ENCODE measurements around the gene PLPP2. TPM values are rescaled to one million over a fixed set of nuclear protein-coding genes. Genes with fewer than 3 reads are reported as not detected.

PLPP2 gene
- total and polyA plus RNA-seq, 2 of the 4 experiments (the other 2 are of a cell fraction): 2.3 to 4.2 TPM

GRCh38 chr19:292281-292884 lies 1.2 kb upstream of the PLPP2 start:
- peak overlapping the region; percentile 24 for H2AK9ac ChIP-seq (replicated peaks; ENCODE audit: low read depth, low read length, poor library complexity)
- no peaks in the 10 kb centered on the region for H3K9me1 ChIP-seq (ENCODE audit: insufficient read depth, low read length)
- intact Hi-C loops (cut with micrococcal nuclease): no loop called here
- DNase-seq: no peak
- no peak overlapping the region for H2AFZ ChIP-seq (replicated peaks; ENCODE audit: low read length, poor library complexity)
- H3K4ac ChIP-seq (ENCODE audit: low read depth, low read length): no peak overlapping the region
- no peak overlapping the region for H4K91ac ChIP-seq (ENCODE audit: insufficient read depth, low read depth, low read length)
- H3K27me3 ChIP-seq (ENCODE audit: control insufficient read depth, insufficient read depth, low read length): peaks cover 51% of the 10 kb centered on the region
- no peaks in the 10 kb centered on the region for H3K36me3 ChIP-seq (ENCODE audit: control insufficient read depth, insufficient read depth, low read length)
- no peak overlapping the region for H2BK20ac ChIP-seq (ENCODE audit: low read depth, low read length)
- no peak overlapping the region for H3K14ac ChIP-seq (replicated peaks; ENCODE audit: low read depth, low read length)
- no peak overlapping the region for H2BK120ac ChIP-seq (ENCODE audit: low read depth, low read length)
- TF ChIP-seq USF2 (IDR thresholded peaks at IDR 0.05; ENCODE audit: low read depth, low read length) (no peak), MAZ (IDR thresholded peaks at IDR 0.05; ENCODE audit: borderline replicate concordance, low read depth, low read length) (no peak), ELK1 (IDR thresholded peaks at IDR 0.05; ENCODE audit: borderline replicate concordance, low read depth, low read length) (no peak), CEBPB (IDR thresholded peaks at IDR 0.05; ENCODE audit: low read depth, low read length) (no peak), BHLHE40 (IDR thresholded peaks at IDR 0.05; ENCODE audit: low read depth, low read length) (no peak)
- H3K4me1 ChIP-seq (ENCODE audit: control insufficient read depth, insufficient read depth, low read length): peaks cover 6% of the 10 kb centered on the region; the same call in 1 of the 2 replicates
- no peak overlapping the region for H2BK15ac ChIP-seq (ENCODE audit: low read depth, low read length)
- CTCF ChIA-PET: no interaction called here
- BruUV-seq (replicated peaks): no TSS peak
- no peak overlapping the region for H2BK5ac ChIP-seq (ENCODE audit: low read depth, low read length, poor library complexity, severe bottlenecking)
- no peak overlapping the region for H3K4me2 ChIP-seq (ENCODE audit: low read depth, low read length)
- WGBS, 2 experiments (ENCODE audit: extremely low coverage in 2 of 2, insufficient read length in 1 of 2): 63% methylated on average over 7 of the region's 15 CpGs; no CpG with 5 or more reads in 1 of the 2 experiments
- no peaks in the 10 kb centered on the region for H3K9me3 ChIP-seq (ENCODE audit: control insufficient read depth, insufficient read depth, low read length)
- POLR2A ChIA-PET (ENCODE audit: unreplicated experiment): no interaction called here
- in situ Hi-C loops (cut with MboI; ENCODE audit: low sequenced_read_pairs): no loop called here
- H3K56ac ChIP-seq (ENCODE audit: extremely low read depth, insufficient read depth, low read length): no peak overlapping the region
- H4K20me1 ChIP-seq (ENCODE audit: insufficient read depth, low read length): peaks cover 8% of the 10 kb centered on the region; the same call in 1 of the 2 replicates
- H3K27ac ChIP-seq (ENCODE audit: insufficient read depth, low read length): no peak overlapping the region
- no peak overlapping the region for H3K9ac ChIP-seq (ENCODE audit: low read depth, low read length)
- no peak overlapping the region for H4K8ac ChIP-seq (ENCODE audit: low read depth in 2 of 2, low read length in 2 of 2)
- H3K4me3 ChIP-seq (ENCODE audit: insufficient read depth, low read depth, low read length): no peak overlapping the region
- dilution Hi-C loops (cut with HindIII; ENCODE audit: low sequenced_read_pairs, unreplicated experiment): no loop called here
- no peak overlapping the region for H3K23ac ChIP-seq (ENCODE audit: low read depth, low read length)
- H4K5ac ChIP-seq (ENCODE audit: low read depth, low read length): no peak overlapping the region
- no peaks in the 10 kb centered on the region for H3K79me1 ChIP-seq (ENCODE audit: low read depth in 1 of 2, low read length in 2 of 2)
- no peak overlapping the region for H2AK5ac ChIP-seq (ENCODE audit: low read depth, low read length)
- ATAC-seq (ENCODE audit: low read depth): no peak
- no peak overlapping the region for H3K18ac ChIP-seq (ENCODE audit: low read depth, low read length)

Data from IMR-90 (cell line).